Measurements from ENCODE around the gene CBX7.
"Not testable (repeated sequence)": the region's sequence is repeated elsewhere in the genome, so short reads cannot be mapped to it uniquely, and the experiment has no call there.

CBX7 gene

GRCh38 chr22:39173787-39174497, 21.5 kb upstream of the CBX7 start:
- no peak for DNase-seq

GRCh38 chr22:39173050-39173706, 20.7 kb upstream of the CBX7 start:
- DNase-seq = no peak

- not testable (repeated sequence) for DNase-seq
Measured at GRCh38 chr22:39172265-39173049, 20.0 kb upstream of the CBX7 start.

GRCh38 chr22:39171623-39172264, 19.3 kb upstream of the CBX7 start:
- no peak for DNase-seq

- DNase-seq = peak; percentile 71
Measured at GRCh38 chr22:39170825-39171622, 18.5 kb upstream of the CBX7 start.

- DNase-seq = no peak
Measured at GRCh38 chr22:39169797-39170466, 17.5 kb upstream of the CBX7 start.

- no peak for DNase-seq
Measured at GRCh38 chr22:39166547-39166946, 14.1 kb upstream of the CBX7 start.

- not testable (repeated sequence) for DNase-seq
Measured at GRCh38 chr22:39156093-39156492, 3.6 kb upstream of the CBX7 start.

GRCh38 chr22:39155421-39155820, 2.9 kb upstream of the CBX7 start:
- no peak for DNase-seq

- no peak for DNase-seq
Measured at GRCh38 chr22:39153220-39153717, 789 bp upstream of the CBX7 start.

- no peak for DNase-seq
Measured at GRCh38 chr22:39152024-39152510, 413 bp downstream of the CBX7 start.

GRCh38 chr22:39151329-39151975, 1.0 kb downstream of the CBX7 start:
- no peak for DNase-seq

GRCh38 chr22:39150848-39151215, 1.6 kb downstream of the CBX7 start:
- DNase-seq = no peak

- DNase-seq = no peak
Measured at GRCh38 chr22:39149915-39150847, 2.3 kb downstream of the CBX7 start.

GRCh38 chr22:39148727-39149535, 3.5 kb downstream of the CBX7 start:
- no peak for DNase-seq

- DNase-seq = no peak
Measured at GRCh38 chr22:39148026-39148726, 4.3 kb downstream of the CBX7 start.

- DNase-seq = no peak
Measured at GRCh38 chr22:39147335-39148025, 5.0 kb downstream of the CBX7 start.

All from fibroblast of upper back skin (primary cell).